ENCODE results near the gene STN1.

The STN1 gene

GRCh38 chr10:103836861-103837260, 81.1 kb downstream of the STN1 start:
- H3K36me3 Mint-ChIP-seq: no peaks in the 10 kb centered on the region
- no peak for DNase-seq
- H3K4me3 Mint-ChIP-seq: no peak overlapping the region
- CTCF ChIA-PET: no interaction called here
- H3K4me1 Mint-ChIP-seq: no peaks in the 10 kb centered on the region
- no peaks in the 10 kb centered on the region for H3K9me3 Mint-ChIP-seq
- peaks cover 22% of the 10 kb centered on the region for H3K27me3 Mint-ChIP-seq
- no peak overlapping the region for H3K27ac Mint-ChIP-seq

GRCh38 chr10:103836273-103836672, 81.7 kb downstream of the STN1 start:
- Mint-ChIP-seq H3K9me3 (no peaks in the 10 kb centered on the region), H3K4me3 (no peak overlapping the region), H3K4me1 (no peaks in the 10 kb centered on the region), H3K27ac (no peak overlapping the region), H3K27me3 (peaks cover 19% of the 10 kb centered on the region), H3K36me3 (no peaks in the 10 kb centered on the region)
- CTCF ChIA-PET: no interaction called here
- no peak for DNase-seq

GRCh38 chr10:103835096-103836050, 82.6 kb downstream of the STN1 start:
- no peak overlapping the region for H3K4me3 Mint-ChIP-seq
- no peaks in the 10 kb centered on the region for H3K9me3 Mint-ChIP-seq
- no peaks in the 10 kb centered on the region for H3K36me3 Mint-ChIP-seq
- peaks cover 19% of the 10 kb centered on the region for H3K27me3 Mint-ChIP-seq
- no peaks in the 10 kb centered on the region for H3K4me1 Mint-ChIP-seq
- DNase-seq: no peak
- no peak overlapping the region for H3K27ac Mint-ChIP-seq
- CTCF ChIA-PET: interaction anchor here (0.9 to 1.0 kb wide), 3 partner anchors 22 to 106 kb away, joined by 3 read pairs; no protein-coding TSS in a partner anchor

GRCh38 chr10:103834436-103835095, 83.4 kb downstream of the STN1 start:
- H3K4me1 Mint-ChIP-seq: no peaks in the 10 kb centered on the region
- CTCF ChIA-PET: interaction anchor here (0.6 to 1.0 kb wide), 3 partner anchors 11 to 31 kb away, joined by 3 read pairs; no protein-coding TSS in a partner anchor

GRCh38 chr10:103833731-103834365, 84.1 kb downstream of the STN1 start:
- DNase-seq: no peak
- CTCF ChIA-PET: interaction anchor here (0.6 to 1.1 kb wide), 2 partner anchors 10 to 19 kb away, joined by 3 read pairs; no protein-coding TSS in a partner anchor
- no peaks in the 10 kb centered on the region for H3K4me1 Mint-ChIP-seq

More at GRCh38 chr10:103834436-103835095, 83.4 kb downstream of the STN1 start:
- peaks cover 24% of the 10 kb centered on the region for H3K27me3 Mint-ChIP-seq
- no peaks in the 10 kb centered on the region for H3K9me3 Mint-ChIP-seq
- no peak for DNase-seq
- no peak overlapping the region for H3K4me3 Mint-ChIP-seq
- no peak overlapping the region for H3K27ac Mint-ChIP-seq
- no peaks in the 10 kb centered on the region for H3K36me3 Mint-ChIP-seq

GRCh38 chr10:103832806-103833205, 85.2 kb downstream of the STN1 start:
- CTCF ChIA-PET: interaction anchor here (1.1 kb wide), 1 partner anchor 20 kb away, joined by 3 read pairs; no protein-coding TSS in a partner anchor
- H3K36me3 Mint-ChIP-seq: no peaks in the 10 kb centered on the region
- no peak overlapping the region for H3K4me3 Mint-ChIP-seq
- H3K27ac Mint-ChIP-seq: no peak overlapping the region
- peaks cover 30% of the 10 kb centered on the region for H3K27me3 Mint-ChIP-seq
- H3K9me3 Mint-ChIP-seq: no peaks in the 10 kb centered on the region
- no peak for DNase-seq
- H3K4me1 Mint-ChIP-seq: no peaks in the 10 kb centered on the region

More at GRCh38 chr10:103833731-103834365, 84.1 kb downstream of the STN1 start:
- Mint-ChIP-seq H3K27me3 (peaks cover 30% of the 10 kb centered on the region), H3K4me3 (no peak overlapping the region), H3K9me3 (no peaks in the 10 kb centered on the region), H3K36me3 (no peaks in the 10 kb centered on the region), H3K27ac (no peak overlapping the region)
